SK-N-MC (cell line): ENCODE results near the gene GDF11.

ENCODE experiments used
- DNase-seq: peaks from one replicate; pipeline ENCODE4 v3.0.0-alpha.2; 2011; ENCODE audit warnings: low read depth, low spot score
- H3K27ac ChIP-seq: fragments of 200-600 bp; sonication (generic); 2 replicates; pipeline ENCODE4 v1.5.1; 2016; ENCODE audit warnings: mixed run types
- H3K36me3 ChIP-seq: fragments of 200-600 bp; sonication (generic); 2 replicates; pipeline ENCODE4 v1.6.1; 2017; ENCODE audit warnings: antibody characterized with exemption, low read length, mixed read lengths; ENCODE audit not compliant: insufficient read depth
- H3K4me3 ChIP-seq: fragments of 200-600 bp; sonication (generic); 2 replicates; pipeline ENCODE4 v1.5.1; 2016
- H3K9ac ChIP-seq: fragments of 200-600 bp; sonication (generic); 2 replicates; pipeline ENCODE4 v1.8.0; 2017; ENCODE audit warnings: mixed run types, mixed read lengths; ENCODE audit not compliant: insufficient read length
- H3K9me3 ChIP-seq: fragments of 200-600 bp; sonication (generic); 2 replicates; pipeline ENCODE4 v1.6.1; 2017; ENCODE audit warnings: low read depth, mild to moderate bottlenecking, antibody characterized with exemption, low read length, moderate library complexity, mixed read lengths
- EZH2 ChIP-seq: fragments of 200-600 bp; sonication (generic); IDR thresholded peaks from one replicate; pipeline ENCODE4 v1.6.1; 2017; ENCODE audit warnings: antibody characterized with exemption
- FOXP2 ChIP-seq: optimal IDR thresholded peaks from 2 replicates; pipeline ENCODE3; 2011; ENCODE audit warnings: mild to moderate bottlenecking, moderate library complexity; ENCODE audit not compliant: insufficient read depth; ENCODE audit errors: extremely low read length, control extremely low read depth
- POLR2AphosphoS5 ChIP-seq: IDR thresholded peaks from 2 replicates; pipeline ENCODE4 v1.6.1; 2012; ENCODE audit warnings: mild to moderate bottlenecking, low read depth, low read length, borderline replicate concordance

The GDF11 gene

GRCh38 chr12:55698241-55698955, 44.5 kb upstream of the GDF11 start:
- TF ChIP-seq FOXP2 (no peak), POLR2AphosphoS5 (no peak), EZH2 (no peak)
- Histone ChIP-seq H3K9me3 (no peaks in the 10 kb centered on the region), H3K27ac (no peak overlapping the region), H3K9ac (no peak overlapping the region), H3K4me3 (no peak overlapping the region), H3K36me3 (no peaks in the 10 kb centered on the region)
- DNase-seq, result no peak

GRCh38 chr12:55698965-55699364, 44.0 kb upstream of the GDF11 start:
- H3K36me3 ChIP-seq, result no peaks in the 10 kb centered on the region
- no peak for DNase-seq

GRCh38 chr12:55699471-55700055, 43.4 kb upstream of the GDF11 start:
- Histone ChIP-seq H3K27ac (no peak overlapping the region), H3K4me3 (no peak overlapping the region), H3K36me3 (no peaks in the 10 kb centered on the region), H3K9me3 (no peaks in the 10 kb centered on the region), H3K9ac (no peak overlapping the region)
- no peak for DNase-seq
- TF ChIP-seq POLR2AphosphoS5, result no peak

More at GRCh38 chr12:55698965-55699364, 44.0 kb upstream of the GDF11 start:
- Histone ChIP-seq H3K9me3 (no peaks in the 10 kb centered on the region), H3K27ac (no peak overlapping the region), H3K4me3 (no peak overlapping the region), H3K9ac (no peak overlapping the region)
- TF ChIP-seq POLR2AphosphoS5 (no peak), FOXP2 (no peak), EZH2 (no peak)

GRCh38 chr12:55700255-55701018, 42.5 kb upstream of the GDF11 start:
- Histone ChIP-seq H3K4me3 (no peak overlapping the region), H3K9ac (no peak overlapping the region), H3K36me3 (no peaks in the 10 kb centered on the region), H3K9me3 (no peaks in the 10 kb centered on the region), H3K27ac (no peak overlapping the region)
- TF ChIP-seq FOXP2, result no peak
- TF ChIP-seq EZH2, result no peak
- no peak for DNase-seq

GRCh38 chr12:55702861-55703260, 40.1 kb upstream of the GDF11 start:
- no peak for DNase-seq
- Histone ChIP-seq H3K9me3 (no peaks in the 10 kb centered on the region), H3K9ac (no peak overlapping the region), H3K4me3 (no peak overlapping the region), H3K27ac (no peak overlapping the region), H3K36me3 (no peaks in the 10 kb centered on the region)
- TF ChIP-seq EZH2, result no peak
- TF ChIP-seq FOXP2, result no peak
- TF ChIP-seq POLR2AphosphoS5, result no peak

- Histone ChIP-seq H3K36me3 (no peaks in the 10 kb centered on the region), H3K4me3 (no peak overlapping the region), H3K9ac (no peak overlapping the region), H3K9me3 (no peaks in the 10 kb centered on the region), H3K27ac (no peak overlapping the region)
- DNase-seq, result no peak
- TF ChIP-seq FOXP2 (no peak), EZH2 (no peak), POLR2AphosphoS5 (no peak)
These were observed 39.6 kb upstream of the GDF11 start for GRCh38 chr12:55703288-55703687.

GRCh38 chr12:55703901-55704761, 38.8 kb upstream of the GDF11 start:
- no peak overlapping the region for H3K9ac ChIP-seq
- no peak overlapping the region for H3K27ac ChIP-seq
- no peaks in the 10 kb centered on the region for H3K9me3 ChIP-seq
- TF ChIP-seq POLR2AphosphoS5, result no peak
- no peak for TF ChIP-seq EZH2
- TF ChIP-seq FOXP2, result no peak
- no peak overlapping the region for H3K4me3 ChIP-seq
- no peaks in the 10 kb centered on the region for H3K36me3 ChIP-seq
- DNase-seq, result no peak
